Liver (tissue), 9 donors: ENCODE results near the gene CD40. TPM values are rescaled to one million over a fixed set of nuclear protein-coding genes. Genes with fewer than 3 reads are reported as not detected.

Experiments used
- DNase-seq: peaks from one replicate; pipeline ENCODE4 v3.0.0-alpha.2; 2017; ENCODE audit warnings: low spot score
- H3K27ac ChIP-seq, 2 donors: one replicate each; pipeline ENCODE4 v1.7.0; 2013; ENCODE audit warnings: inconsistent platforms in 2 of 2, low read length in 2 of 2, control low read depth in 1 of 2, low read depth in 1 of 2, mild to moderate bottlenecking in 1 of 2
- H3K27me3 ChIP-seq, 4 donors: one replicate each; pipeline versions ENCODE4 v1.6.1 to v1.7.0; 2013; ENCODE audit warnings: low read length in 3 of 4, inconsistent platforms in 1 of 4, mild to moderate bottlenecking in 1 of 4, moderate library complexity in 1 of 4; ENCODE audit not compliant: control insufficient read depth in 4 of 4, insufficient read depth in 4 of 4
- H3K36me3 ChIP-seq, 4 donors: one replicate each; pipeline versions ENCODE4 v1.6.1 to v1.7.0; 2013; ENCODE audit warnings: low read length in 3 of 4, mild to moderate bottlenecking in 3 of 4, low read depth in 1 of 4, moderate library complexity in 1 of 4; ENCODE audit not compliant: control insufficient read depth in 4 of 4, insufficient read depth in 3 of 4
- H3K4me1 ChIP-seq, 4 donors: one replicate each; pipeline versions ENCODE4 v1.6.1 to v1.7.0; 2013; ENCODE audit warnings: low read length in 3 of 4, mild to moderate bottlenecking in 3 of 4, moderate library complexity in 1 of 4; ENCODE audit not compliant: control insufficient read depth in 4 of 4, insufficient read depth in 4 of 4
- H3K4me3 ChIP-seq, 3 donors: one replicate each; pipeline versions ENCODE4 v1.6.1 to v1.7.0; 2013; ENCODE audit warnings: low read length in 3 of 3, control low read depth in 1 of 3, low read depth in 1 of 3, mild to moderate bottlenecking in 1 of 3
- H3K9ac ChIP-seq, 2 donors: one replicate each; pipeline ENCODE4 v1.7.0; 2013; ENCODE audit warnings: low read length in 2 of 2, mild to moderate bottlenecking in 2 of 2, moderate library complexity in 2 of 2, control low read depth in 1 of 2, low read depth in 1 of 2
- H3K9me3 ChIP-seq, 4 donors: one replicate each; pipeline versions ENCODE4 v1.6.1 to v1.7.0; 2013; ENCODE audit warnings: low read length in 3 of 4; ENCODE audit not compliant: control insufficient read depth in 4 of 4
- ATF3 ChIP-seq: IDR thresholded peaks from 2 replicates; pipeline ENCODE4 v1.6.1; 2016; ENCODE audit warnings: antibody characterized with exemption
- EGR1 ChIP-seq, 2 donors: IDR thresholded peaks; 2 replicates each; pipeline ENCODE4 v1.6.1; 2016 to 2018; ENCODE audit warnings: antibody characterized with exemption in 2 of 2, low read depth in 2 of 2
- FOXA1 ChIP-seq: IDR thresholded peaks from 2 replicates; pipeline ENCODE4 v1.6.1; 2016; ENCODE audit warnings: antibody characterized with exemption
- FOXA2 ChIP-seq: IDR thresholded peaks from 2 replicates; pipeline ENCODE4 v1.6.1; 2016; ENCODE audit warnings: antibody characterized with exemption
- GABPA ChIP-seq, 2 donors: IDR thresholded peaks in 1 of 2; conservative IDR thresholded peaks in 1 of 2; 2 replicates each; pipeline ENCODE4 v1.6.1; 2016; ENCODE audit warnings: antibody characterized with exemption in 2 of 2, mild to moderate bottlenecking in 1 of 2, moderate library complexity in 1 of 2
- HNF4A ChIP-seq, 2 donors: conservative IDR thresholded peaks; 2 replicates each; pipeline ENCODE4 v1.6.1; 2016; ENCODE audit warnings: antibody characterized with exemption in 2 of 2, mild to moderate bottlenecking in 2 of 2
- HNF4G ChIP-seq: IDR thresholded peaks from 2 replicates; pipeline ENCODE4 v1.6.1; 2016; ENCODE audit warnings: antibody characterized with exemption
- JUND ChIP-seq, 2 donors: IDR thresholded peaks; 2 replicates each; pipeline ENCODE4 v1.6.1; 2016; ENCODE audit warnings: antibody characterized with exemption in 2 of 2
- NR2F2 ChIP-seq: IDR thresholded peaks from 2 replicates; pipeline ENCODE4 v1.6.1; 2016; ENCODE audit warnings: antibody characterized with exemption
- RAD21 ChIP-seq, 2 donors: IDR thresholded peaks; 2 replicates each; pipeline ENCODE4 v1.6.1; 2016; ENCODE audit warnings: antibody characterized with exemption in 2 of 2, mild to moderate bottlenecking in 2 of 2
- RXRA ChIP-seq, 2 donors: IDR thresholded peaks; 2 replicates each; pipeline ENCODE4 v1.6.1; 2017 to 2018; ENCODE audit warnings: antibody characterized with exemption in 2 of 2, mild to moderate bottlenecking in 1 of 2
- SP1 ChIP-seq: IDR thresholded peaks from 2 replicates; pipeline ENCODE4 v1.6.1; 2018; ENCODE audit warnings: antibody characterized with exemption, mild to moderate bottlenecking
- TAF1 ChIP-seq: conservative IDR thresholded peaks from 2 replicates; pipeline ENCODE4 v1.6.1; 2016; ENCODE audit warnings: antibody characterized with exemption, mild to moderate bottlenecking
- YY1 ChIP-seq: IDR thresholded peaks from 2 replicates; pipeline ENCODE4 v1.6.1; 2016; ENCODE audit warnings: antibody characterized with exemption, mild to moderate bottlenecking
- WGBS: extraction: QIAGEN DNeasy Blood & Tissue Kit; methylation state at CpG from one replicate; pipeline ENCODE4 v1.1.7; 2013; 5-methylcytosine and 5-hydroxymethylcytosine counted together
- polyA plus RNA-seq, 2 donors: library from polyadenylated mRNA; stranded (reverse) in 1 of 2; unstranded in 1 of 2; fragments of 200-250 nt in 1 of 2; fragments of >200 nt in 1 of 2; fragmentation: Nextera tagmentation in 1 of 2; extraction: Ambion mirVana in 1 of 2; gene quantifications; one replicate each; pipeline versions ENCODE4 v1.2.1 to v1.2.3, GENCODE V29; 2013 to 2015
- total RNA-seq, 2 donors: library from RNA; depleted of rRNA; stranded (reverse); fragments of >200 nt; gene quantifications; one replicate each; pipeline ENCODE4 v1.2.3, GENCODE V29; 2014
- TF ChIP-seq, protein P1 (sequence below): IDR thresholded peaks from 2 replicates; pipeline ENCODE4 v1.6.1; 2016; ENCODE audit warnings: antibody characterized with exemption, mild to moderate bottlenecking
- TF ChIP-seq, protein P2 (sequence below): fragments of 150-350 bp; IDR thresholded peaks from 2 replicates; pipeline ENCODE4 v1.5.1; 2017; ENCODE audit warnings: improper control_type of control experiment, low read depth, low read length; ENCODE audit not compliant: missing input control
- TF ChIP-seq, protein P3 (sequence below): IDR thresholded peaks from 2 replicates; pipeline ENCODE4 v1.6.1; 2016; ENCODE audit warnings: antibody characterized with exemption
- TF ChIP-seq, protein P4 (sequence below): IDR thresholded peaks from 2 replicates; pipeline ENCODE4 v1.6.1; 2016; ENCODE audit warnings: antibody characterized with exemption
- donor health status: healthy.
- donor health status: healthy.
- donor health status: healthy.
- donor health status: healthy.
- donor health status: healthy.

The CD40 gene
- total and polyA plus RNA-seq, 4 donors = 2.2 to 9.4 (median 6.0) TPM

DNA sequence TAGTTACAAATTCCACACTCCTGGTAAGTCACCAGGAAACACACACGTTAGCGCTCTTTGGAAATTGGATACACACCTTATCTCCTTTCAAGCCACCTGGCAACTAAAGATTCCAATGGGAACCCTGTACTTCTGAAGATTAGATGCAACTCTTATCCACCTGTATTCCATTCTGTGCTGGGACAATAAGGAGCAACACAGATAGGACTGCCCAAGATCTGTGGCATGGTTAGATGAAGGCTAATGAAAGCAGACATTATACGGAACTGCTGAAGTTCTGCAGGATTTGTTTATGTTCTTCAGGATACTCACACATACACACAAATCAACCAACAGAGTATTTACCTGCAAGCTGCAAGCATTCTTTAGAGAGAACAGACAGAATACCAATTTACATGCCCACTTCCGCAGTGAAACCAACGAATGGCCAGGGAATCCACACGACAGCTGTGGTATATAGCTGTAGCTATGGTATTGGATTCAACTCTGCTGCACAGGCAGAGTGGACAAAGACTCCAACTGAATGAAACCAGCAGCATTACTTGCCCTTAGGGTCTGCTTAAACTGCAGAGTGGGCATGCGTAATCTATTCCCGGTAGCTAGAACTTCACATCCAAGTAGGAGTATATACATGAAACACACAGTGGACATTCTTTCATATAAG lies 40.3 kb upstream of the CD40 start:
- Histone ChIP-seq H3K27ac (no peak overlapping the region), H3K9me3 (no peaks in the 10 kb centered on the region), H3K4me3 (no peak overlapping the region), H3K27me3 (no peaks in the 10 kb centered on the region), H3K4me1 (peaks cover 0 to 4% (median 1%) of the 10 kb centered on the region in 4 donors), H3K9ac (no peak overlapping the region), H3K36me3 (peaks cover 4 to 31% (median 23%) of the 10 kb centered on the region in 4 donors)
- no peak for DNase-seq
- 96% methylated on average over 8 of the region's 8 CpGs for WGBS
- TF ChIP-seq HNF4G (no peak), TAF1 (no peak), RAD21 (IDR thresholded peaks at IDR 0.05) (no peak), YY1 (no peak), EGR1 (IDR thresholded peaks at IDR 0.05; ENCODE audit: low read depth in 2 of 2) (no peak), FOXA2 (no peak), NR2F2 (no peak), JUND (IDR thresholded peaks at IDR 0.05) (no peak), ATF3 (no peak), FOXA1 (no peak), GABPA (IDR thresholded peaks at IDR 0.05 in 1 of 2, conservative IDR thresholded peaks at IDR 0.05 in 1 of 2) (no peak), HNF4A (conservative IDR thresholded peaks at IDR 0.05) (no peak), RXRA (IDR thresholded peaks at IDR 0.05) (no peak), SP1 (no peak)
- TF ChIP-seq, protein P1, sequence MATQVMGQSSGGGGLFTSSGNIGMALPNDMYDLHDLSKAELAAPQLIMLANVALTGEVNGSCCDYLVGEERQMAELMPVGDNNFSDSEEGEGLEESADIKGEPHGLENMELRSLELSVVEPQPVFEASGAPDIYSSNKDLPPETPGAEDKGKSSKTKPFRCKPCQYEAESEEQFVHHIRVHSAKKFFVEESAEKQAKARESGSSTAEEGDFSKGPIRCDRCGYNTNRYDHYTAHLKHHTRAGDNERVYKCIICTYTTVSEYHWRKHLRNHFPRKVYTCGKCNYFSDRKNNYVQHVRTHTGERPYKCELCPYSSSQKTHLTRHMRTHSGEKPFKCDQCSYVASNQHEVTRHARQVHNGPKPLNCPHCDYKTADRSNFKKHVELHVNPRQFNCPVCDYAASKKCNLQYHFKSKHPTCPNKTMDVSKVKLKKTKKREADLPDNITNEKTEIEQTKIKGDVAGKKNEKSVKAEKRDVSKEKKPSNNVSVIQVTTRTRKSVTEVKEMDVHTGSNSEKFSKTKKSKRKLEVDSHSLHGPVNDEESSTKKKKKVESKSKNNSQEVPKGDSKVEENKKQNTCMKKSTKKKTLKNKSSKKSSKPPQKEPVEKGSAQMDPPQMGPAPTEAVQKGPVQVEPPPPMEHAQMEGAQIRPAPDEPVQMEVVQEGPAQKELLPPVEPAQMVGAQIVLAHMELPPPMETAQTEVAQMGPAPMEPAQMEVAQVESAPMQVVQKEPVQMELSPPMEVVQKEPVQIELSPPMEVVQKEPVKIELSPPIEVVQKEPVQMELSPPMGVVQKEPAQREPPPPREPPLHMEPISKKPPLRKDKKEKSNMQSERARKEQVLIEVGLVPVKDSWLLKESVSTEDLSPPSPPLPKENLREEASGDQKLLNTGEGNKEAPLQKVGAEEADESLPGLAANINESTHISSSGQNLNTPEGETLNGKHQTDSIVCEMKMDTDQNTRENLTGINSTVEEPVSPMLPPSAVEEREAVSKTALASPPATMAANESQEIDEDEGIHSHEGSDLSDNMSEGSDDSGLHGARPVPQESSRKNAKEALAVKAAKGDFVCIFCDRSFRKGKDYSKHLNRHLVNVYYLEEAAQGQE = no peak
- TF ChIP-seq, protein P2, sequence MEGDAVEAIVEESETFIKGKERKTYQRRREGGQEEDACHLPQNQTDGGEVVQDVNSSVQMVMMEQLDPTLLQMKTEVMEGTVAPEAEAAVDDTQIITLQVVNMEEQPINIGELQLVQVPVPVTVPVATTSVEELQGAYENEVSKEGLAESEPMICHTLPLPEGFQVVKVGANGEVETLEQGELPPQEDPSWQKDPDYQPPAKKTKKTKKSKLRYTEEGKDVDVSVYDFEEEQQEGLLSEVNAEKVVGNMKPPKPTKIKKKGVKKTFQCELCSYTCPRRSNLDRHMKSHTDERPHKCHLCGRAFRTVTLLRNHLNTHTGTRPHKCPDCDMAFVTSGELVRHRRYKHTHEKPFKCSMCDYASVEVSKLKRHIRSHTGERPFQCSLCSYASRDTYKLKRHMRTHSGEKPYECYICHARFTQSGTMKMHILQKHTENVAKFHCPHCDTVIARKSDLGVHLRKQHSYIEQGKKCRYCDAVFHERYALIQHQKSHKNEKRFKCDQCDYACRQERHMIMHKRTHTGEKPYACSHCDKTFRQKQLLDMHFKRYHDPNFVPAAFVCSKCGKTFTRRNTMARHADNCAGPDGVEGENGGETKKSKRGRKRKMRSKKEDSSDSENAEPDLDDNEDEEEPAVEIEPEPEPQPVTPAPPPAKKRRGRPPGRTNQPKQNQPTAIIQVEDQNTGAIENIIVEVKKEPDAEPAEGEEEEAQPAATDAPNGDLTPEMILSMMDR = no peak
- TF ChIP-seq, protein P3, sequence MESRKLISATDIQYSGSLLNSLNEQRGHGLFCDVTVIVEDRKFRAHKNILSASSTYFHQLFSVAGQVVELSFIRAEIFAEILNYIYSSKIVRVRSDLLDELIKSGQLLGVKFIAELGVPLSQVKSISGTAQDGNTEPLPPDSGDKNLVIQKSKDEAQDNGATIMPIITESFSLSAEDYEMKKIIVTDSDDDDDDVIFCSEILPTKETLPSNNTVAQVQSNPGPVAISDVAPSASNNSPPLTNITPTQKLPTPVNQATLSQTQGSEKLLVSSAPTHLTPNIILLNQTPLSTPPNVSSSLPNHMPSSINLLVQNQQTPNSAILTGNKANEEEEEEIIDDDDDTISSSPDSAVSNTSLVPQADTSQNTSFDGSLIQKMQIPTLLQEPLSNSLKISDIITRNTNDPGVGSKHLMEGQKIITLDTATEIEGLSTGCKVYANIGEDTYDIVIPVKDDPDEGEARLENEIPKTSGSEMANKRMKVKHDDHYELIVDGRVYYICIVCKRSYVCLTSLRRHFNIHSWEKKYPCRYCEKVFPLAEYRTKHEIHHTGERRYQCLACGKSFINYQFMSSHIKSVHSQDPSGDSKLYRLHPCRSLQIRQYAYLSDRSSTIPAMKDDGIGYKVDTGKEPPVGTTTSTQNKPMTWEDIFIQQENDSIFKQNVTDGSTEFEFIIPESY = no peak
- TF ChIP-seq, protein P4, sequence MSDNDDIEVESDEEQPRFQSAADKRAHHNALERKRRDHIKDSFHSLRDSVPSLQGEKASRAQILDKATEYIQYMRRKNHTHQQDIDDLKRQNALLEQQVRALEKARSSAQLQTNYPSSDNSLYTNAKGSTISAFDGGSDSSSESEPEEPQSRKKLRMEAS = no peak
